ENCODE results near the gene DUSP3.

DUSP3 gene

GRCh38 chr17:43733956-43734355 lies 44.8 kb downstream of the DUSP3 start:
- no peak for DNase-seq (ENCODE audit: low read depth)
- TF ChIP-seq MAX (IDR thresholded peaks at IDR 0.05; ENCODE audit: low read depth, low read length) = no peak
- no peak for TF ChIP-seq MYC (IDR thresholded peaks at IDR 0.05; ENCODE audit: low read depth, low read length)
- H3K4me3 ChIP-seq (ENCODE audit: low read depth, low read length) = no peak overlapping the region

GRCh38 chr17:43732958-43733357 lies 45.8 kb downstream of the DUSP3 start:
- DNase-seq (ENCODE audit: low read depth) = no peak
- no peak overlapping the region for H3K4me3 ChIP-seq (ENCODE audit: low read depth, low read length)
- TF ChIP-seq CTCF (IDR thresholded peaks at IDR 0.05; ENCODE audit: low read depth, low read length) = no peak
- no peak for TF ChIP-seq MYC (IDR thresholded peaks at IDR 0.05; ENCODE audit: low read depth, low read length)
- TF ChIP-seq MAX (IDR thresholded peaks at IDR 0.05; ENCODE audit: low read depth, low read length) = no peak

GRCh38 chr17:43728081-43728480 lies 50.7 kb downstream of the DUSP3 start:
- no peak overlapping the region for H3K4me3 ChIP-seq (ENCODE audit: low read depth, low read length)
- TF ChIP-seq POLR2A (IDR thresholded peaks at IDR 0.05; ENCODE audit: extremely low read depth, insufficient read length) (no peak), MAX (IDR thresholded peaks at IDR 0.05; ENCODE audit: low read depth, low read length) (no peak)
- DNase-seq (ENCODE audit: low read depth) = no peak

- DNase-seq (ENCODE audit: low read depth) = peak; percentile 77
- no peak overlapping the region for H3K4me3 ChIP-seq (ENCODE audit: low read depth, low read length)
- TF ChIP-seq MYC (IDR thresholded peaks at IDR 0.05; ENCODE audit: low read depth, low read length) = no peak
- TF ChIP-seq CTCF (IDR thresholded peaks at IDR 0.05; ENCODE audit: low read depth, low read length) = no peak
- TF ChIP-seq MAX (IDR thresholded peaks at IDR 0.05; ENCODE audit: low read depth, low read length) = no peak
- TF ChIP-seq POLR2A (IDR thresholded peaks at IDR 0.05; ENCODE audit: extremely low read depth, insufficient read length) = no peak
These were observed 54.9 kb downstream of the DUSP3 start for GRCh38 chr17:43723697-43724359.

- TF ChIP-seq MAX (IDR thresholded peaks at IDR 0.05; ENCODE audit: low read depth, low read length) (no peak), POLR2A (IDR thresholded peaks at IDR 0.05; ENCODE audit: extremely low read depth, insufficient read length) (no peak)
- no peak for DNase-seq (ENCODE audit: low read depth)
- no peak overlapping the region for H3K4me3 ChIP-seq (ENCODE audit: low read depth, low read length)
These were observed 55.7 kb downstream of the DUSP3 start for GRCh38 chr17:43722870-43723665.

GRCh38 chr17:43722269-43722619 lies 56.5 kb downstream of the DUSP3 start:
- DNase-seq (ENCODE audit: low read depth) = no peak

More at GRCh38 chr17:43722269-43722619, 56.5 kb downstream of the DUSP3 start:
- TF ChIP-seq MAX (IDR thresholded peaks at IDR 0.05; ENCODE audit: low read depth, low read length) = no peak
- no peak for TF ChIP-seq MYC (IDR thresholded peaks at IDR 0.05; ENCODE audit: low read depth, low read length)
- TF ChIP-seq CTCF (IDR thresholded peaks at IDR 0.05; ENCODE audit: low read depth, low read length) = no peak
- no peak for TF ChIP-seq POLR2A (IDR thresholded peaks at IDR 0.05; ENCODE audit: extremely low read depth, insufficient read length)
- no peak overlapping the region for H3K4me3 ChIP-seq (ENCODE audit: low read depth, low read length)
